Suppressor macrophage treated with lipopolysaccharide for 4 hours (primary cell): Measurements from ENCODE around the gene SNX27.
A peak's percentile ranks its signal among the peaks of the same experiment; 100 is the strongest.
"Not testable (repeated sequence)": the region's sequence is repeated elsewhere in the genome, so short reads cannot be mapped to it uniquely, and the experiment has no call there.

Experiments
- DNase-seq: peaks from one replicate; pipeline ENCODE4 v3.0.0-alpha.2; 2020

SNX27 gene

GRCh38 chr1:151723726-151724370 lies 112.0 kb downstream of the SNX27 start:
- DNase-seq = no peak

- no peak for DNase-seq
Observed at GRCh38 chr1:151728151-151729054, 116.6 kb downstream of the SNX27 start.

- DNase-seq = no peak
Observed at GRCh38 chr1:151729157-151729965, 117.5 kb downstream of the SNX27 start.

DNA sequence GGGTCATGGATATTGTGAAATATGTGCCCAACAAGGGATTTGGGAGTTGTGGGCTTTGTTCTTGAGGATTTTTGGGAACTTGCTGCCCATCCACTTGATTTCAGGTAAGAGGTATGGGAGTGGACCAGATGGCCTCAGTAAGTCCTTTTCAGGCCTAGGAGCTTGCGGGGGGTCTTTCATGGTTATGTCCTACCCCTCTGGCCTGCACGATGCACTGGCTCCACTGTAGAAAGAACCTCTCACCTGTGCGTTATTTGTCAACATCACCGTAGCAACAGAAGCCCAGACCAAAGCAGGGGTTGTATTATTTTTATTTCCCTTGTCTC lies 118.1 kb downstream of the SNX27 start:
- no peak for DNase-seq

- DNase-seq = no peak
Observed at GRCh38 chr1:151733126-151733525, 121.3 kb downstream of the SNX27 start.

DNA sequence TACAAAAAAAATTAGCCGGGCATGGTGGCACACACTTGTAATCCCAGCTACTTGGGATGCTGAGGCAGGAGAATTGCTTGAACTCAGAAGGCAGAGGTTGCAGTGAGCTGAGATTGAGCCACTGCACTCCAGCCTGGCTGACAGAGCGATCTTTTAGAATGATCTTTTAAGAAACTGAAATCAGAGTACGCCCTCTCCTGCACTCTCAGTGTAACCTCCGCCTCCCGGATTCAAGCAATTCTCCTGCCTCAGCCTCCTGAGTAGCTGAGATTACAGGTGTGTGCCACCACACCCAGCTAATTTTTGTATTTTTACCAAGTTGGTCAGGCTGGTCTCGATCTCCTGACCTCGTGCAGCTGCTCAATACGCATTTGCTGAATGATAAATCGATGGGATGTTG lies 122.1 kb downstream of the SNX27 start:
- DNase-seq = not testable (repeated sequence)

GRCh38 chr1:151737026-151737425 lies 125.2 kb downstream of the SNX27 start:
- peak; percentile 35 for DNase-seq

DNA sequence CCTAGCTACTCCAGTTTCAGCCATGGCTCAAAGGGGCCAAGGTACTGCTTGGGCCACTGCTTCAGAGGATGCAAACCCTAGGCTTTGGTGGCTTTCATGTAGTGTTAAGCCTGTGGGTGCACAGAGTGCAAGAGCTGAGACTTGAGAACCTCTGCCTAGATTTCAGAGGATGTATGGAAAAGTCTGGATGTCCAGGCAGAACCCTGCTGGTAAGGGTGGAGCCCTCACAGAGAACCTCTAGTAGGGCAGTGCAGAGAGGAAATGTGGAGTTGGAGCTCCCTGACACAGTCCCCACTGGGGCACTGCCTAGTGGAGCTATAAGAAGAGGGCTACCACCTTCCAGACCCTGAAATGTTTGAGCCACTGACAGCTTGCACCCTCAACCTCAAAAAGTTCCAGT lies 125.6 kb downstream of the SNX27 start:
- DNase-seq = no peak

DNA sequence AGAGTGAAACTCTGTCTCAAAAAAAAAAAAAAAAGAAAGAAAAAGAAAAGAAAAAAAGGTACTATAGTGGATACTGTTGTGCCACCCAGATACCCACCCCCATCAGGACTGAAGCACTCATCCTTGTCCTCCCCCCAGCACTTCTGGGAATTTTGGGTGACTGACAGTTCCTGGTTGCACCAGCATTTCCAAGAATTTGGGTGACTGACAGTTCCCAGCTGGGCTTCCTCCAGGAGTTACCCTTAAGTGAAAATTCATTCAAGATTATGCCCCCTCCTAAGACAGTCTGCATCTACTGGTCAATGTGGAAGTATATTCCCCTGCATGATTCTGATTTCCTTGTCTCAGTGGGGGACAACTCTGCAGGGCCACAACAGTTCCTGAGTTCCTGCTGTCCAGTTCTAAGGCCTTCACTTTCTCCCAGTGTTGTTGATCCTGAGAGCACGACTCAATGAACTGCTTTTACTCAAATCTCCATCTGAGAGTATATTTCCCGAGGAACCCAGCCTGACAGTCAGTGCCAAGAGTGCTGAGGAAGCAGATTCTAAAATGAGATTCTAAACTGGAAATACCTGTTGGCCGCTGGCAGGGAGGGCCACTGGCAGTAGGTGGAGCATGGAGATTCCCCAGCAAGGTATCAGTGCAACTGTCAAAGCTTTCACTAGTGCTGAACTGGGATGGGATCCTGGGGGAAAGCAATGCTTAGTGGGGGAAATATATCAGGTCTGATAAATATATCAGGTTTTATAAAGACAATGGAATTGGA lies 127.9 kb downstream of the SNX27 start:
- DNase-seq = peak; percentile 26

DNA sequence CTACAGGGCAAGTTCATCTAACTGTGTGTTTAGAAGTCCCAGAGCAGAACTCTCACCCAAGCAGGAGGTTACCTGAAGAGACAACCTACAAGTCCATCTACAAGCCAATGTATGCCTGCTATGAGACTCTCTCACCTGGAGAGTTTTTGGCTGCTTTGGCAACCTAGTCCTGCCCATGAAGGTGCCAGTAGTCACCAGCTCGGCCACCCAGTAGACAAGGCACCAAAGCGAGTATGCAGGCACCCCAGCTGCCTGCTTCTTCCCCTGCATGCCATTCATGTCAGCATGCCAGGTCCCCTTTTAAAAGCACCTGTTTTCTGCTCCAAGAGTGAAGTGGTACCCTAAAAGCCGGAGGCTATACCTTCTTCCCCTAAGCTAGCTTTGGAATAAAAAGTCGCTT lies 129.7 kb downstream of the SNX27 start:
- no peak for DNase-seq
